Activated CD4-positive, alpha-beta T cell treated with anti-CD3 and anti-CD28 coated beads, Interleukin-2, amount 50 U/mL, for 1 hour (primary cell): Measurements from ENCODE around the gene DLEC1.
"Not testable (repeated sequence)": the region's sequence is repeated elsewhere in the genome, so short reads cannot be mapped to it uniquely, and the experiment has no call there.

Experiments
- DNase-seq: peaks from one replicate; pipeline ENCODE4 v3.0.0-alpha.2; 2020

The DLEC1 gene

DNA sequence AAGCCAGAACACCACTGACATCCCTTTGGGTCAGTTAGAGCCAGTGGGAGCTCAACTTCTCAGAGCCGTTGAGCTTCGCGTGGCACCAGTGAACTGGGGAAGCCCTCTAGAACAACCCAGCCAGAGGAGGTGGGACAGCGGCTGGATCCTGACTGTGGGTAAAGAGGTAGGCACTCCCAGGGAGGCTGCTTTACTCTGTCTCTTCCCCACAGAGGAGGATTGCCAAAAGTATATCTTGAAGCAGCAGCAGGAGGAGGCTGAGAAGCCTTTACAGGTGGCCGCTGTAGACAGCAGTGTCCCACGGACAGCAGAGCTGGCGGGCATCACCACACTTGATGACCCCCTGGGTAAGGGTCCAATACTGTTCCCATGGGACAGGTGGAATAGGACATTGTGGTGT, 100.6 kb downstream of the DLEC1 start:
- DNase-seq = no peak

DNA sequence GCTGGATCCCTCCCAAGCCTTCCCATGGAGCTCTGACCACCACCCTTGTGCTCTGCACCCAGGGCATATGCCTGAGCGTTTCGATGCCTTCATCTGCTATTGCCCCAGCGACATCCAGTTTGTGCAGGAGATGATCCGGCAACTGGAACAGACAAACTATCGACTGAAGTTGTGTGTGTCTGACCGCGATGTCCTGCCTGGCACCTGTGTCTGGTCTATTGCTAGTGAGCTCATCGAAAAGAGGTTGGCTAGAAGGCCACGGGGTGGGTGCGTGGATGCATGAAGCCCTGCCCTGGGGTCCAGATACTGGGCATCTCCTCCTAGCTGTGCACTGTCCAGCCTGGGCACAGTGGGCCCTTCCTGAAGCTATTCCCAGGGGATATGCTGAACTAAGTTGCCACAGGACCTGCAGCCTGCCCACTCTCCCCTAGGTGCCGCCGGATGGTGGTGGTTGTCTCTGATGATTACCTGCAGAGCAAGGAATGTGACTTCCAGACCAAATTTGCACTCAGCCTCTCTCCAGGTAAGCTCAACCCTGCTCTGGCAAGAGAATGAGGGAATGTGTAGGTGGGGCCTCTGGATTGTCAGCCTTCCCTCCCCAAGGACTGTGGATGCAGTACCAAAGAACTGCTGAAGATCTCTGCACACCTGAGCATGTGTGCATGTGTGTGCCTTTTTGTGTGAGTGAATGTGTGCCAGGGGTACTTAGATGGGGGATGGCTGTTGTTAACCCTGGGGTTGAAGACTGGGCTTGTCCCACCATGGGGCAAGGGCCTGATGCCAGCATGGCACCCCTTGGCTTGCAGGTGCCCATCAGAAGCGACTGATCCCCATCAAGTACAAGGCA, 101.5 kb downstream of the DLEC1 start:
- no peak for DNase-seq

DNA sequence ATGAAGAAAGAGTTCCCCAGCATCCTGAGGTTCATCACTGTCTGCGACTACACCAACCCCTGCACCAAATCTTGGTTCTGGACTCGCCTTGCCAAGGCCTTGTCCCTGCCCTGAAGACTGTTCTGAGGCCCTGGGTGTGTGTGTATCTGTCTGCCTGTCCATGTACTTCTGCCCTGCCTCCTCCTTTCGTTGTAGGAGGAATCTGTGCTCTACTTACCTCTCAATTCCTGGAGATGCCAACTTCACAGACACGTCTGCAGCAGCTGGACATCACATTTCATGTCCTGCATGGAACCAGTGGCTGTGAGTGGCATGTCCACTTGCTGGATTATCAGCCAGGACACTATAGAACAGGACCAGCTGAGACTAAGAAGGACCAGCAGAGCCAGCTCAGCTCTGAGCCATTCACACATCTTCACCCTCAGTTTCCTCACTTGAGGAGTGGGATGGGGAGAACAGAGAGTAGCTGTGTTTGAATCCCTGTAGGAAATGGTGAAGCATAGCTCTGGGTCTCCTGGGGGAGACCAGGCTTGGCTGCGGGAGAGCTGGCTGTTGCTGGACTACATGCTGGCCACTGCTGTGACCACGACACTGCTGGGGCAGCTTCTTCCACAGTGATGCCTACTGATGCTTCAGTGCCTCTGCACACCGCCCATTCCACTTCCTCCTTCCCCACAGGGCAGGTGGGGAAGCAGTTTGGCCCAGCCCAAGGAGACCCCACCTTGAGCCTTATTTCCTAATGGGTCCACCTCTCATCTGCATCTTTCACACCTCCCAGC, 102.4 kb downstream of the DLEC1 start:
- no peak for DNase-seq

DNA sequence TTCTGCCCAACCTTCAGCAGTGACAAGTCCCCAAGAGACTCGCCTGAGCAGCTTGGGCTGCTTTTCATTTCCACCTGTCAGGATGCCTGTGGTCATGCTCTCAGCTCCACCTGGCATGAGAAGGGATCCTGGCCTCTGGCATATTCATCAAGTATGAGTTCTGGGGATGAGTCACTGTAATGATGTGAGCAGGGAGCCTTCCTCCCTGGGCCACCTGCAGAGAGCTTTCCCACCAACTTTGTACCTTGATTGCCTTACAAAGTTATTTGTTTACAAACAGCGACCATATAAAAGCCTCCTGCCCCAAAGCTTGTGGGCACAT, 102.9 kb downstream of the DLEC1 start:
- DNase-seq = no peak

DNA sequence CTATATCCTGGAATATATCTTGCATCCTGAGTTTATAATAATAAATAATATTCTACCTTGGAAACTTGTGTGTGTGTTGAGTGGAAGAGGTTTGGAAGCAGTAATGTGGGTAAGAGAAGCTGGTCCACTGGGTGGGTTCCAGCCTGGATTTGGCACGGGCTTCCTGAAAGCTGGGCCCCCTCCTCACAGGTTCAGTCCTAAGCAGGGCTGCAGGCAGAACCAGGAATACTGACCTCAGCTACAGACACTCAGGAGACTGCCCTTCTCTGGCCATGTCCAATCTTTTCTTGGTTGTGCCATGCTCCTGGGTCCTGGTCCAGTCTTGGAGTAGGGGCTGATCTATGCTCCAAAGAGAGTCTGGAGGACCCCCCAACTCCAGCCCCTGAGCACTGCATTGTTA, 104.0 kb downstream of the DLEC1 start:
- DNase-seq = no peak

DNA sequence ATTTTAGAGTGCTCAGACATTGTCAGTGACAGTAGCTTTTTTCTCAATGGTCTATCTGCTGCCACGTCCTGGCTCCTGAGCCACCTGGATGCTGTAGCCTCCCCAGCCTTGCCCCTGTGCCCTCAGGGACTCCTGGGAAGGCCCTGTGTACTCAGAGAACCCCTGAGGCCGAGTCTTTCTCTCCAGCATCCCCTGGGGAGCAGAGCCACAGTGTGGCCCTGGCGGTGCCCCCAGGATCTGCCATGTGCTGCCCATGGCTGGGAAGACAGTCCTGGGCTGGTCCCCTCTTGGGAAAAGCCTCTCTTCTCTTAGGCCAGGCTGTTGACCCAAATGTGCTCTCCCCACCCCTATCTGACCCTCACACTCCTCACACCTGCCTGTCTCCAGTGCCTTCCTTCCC, 104.5 kb downstream of the DLEC1 start:
- no peak for DNase-seq

DNA sequence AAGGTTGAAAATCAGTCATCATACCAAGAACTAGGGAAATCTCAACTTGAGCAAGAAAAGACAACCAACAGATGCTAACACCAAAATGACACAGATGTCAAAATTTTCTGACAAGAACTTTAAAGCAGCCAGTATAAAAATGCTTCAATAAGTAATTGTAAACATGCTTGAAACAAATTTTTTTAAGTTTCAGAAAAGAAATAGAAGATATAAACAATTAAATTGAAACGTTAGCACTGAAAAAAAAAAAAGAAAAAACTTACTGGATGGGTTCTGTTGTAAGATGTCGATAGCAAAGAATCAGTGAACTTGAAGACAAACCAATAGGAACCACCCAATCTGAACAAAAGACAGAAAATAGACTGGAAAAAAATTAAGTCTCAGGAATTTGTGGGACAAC, 107.5 kb downstream of the DLEC1 start:
- no peak for DNase-seq

DNA sequence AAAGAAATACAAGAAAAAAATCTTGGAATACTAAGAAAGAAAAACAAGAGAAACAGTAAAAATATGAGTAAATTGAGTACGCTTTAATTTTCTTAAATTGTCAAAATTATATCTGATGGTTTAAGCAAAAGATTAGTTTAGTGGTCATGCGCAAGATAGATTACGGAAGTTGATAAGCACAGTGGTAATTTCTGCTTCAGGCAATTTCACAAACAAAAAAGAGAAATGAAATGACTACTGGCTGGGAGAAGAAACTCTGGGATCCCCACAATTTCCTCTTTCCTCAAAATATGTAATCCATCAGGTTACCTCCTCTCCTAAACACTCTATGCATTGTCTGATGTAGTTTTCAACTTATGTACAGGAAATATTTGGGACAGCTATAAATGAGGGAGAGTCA, 108.4 kb downstream of the DLEC1 start:
- DNase-seq = no peak

DNA sequence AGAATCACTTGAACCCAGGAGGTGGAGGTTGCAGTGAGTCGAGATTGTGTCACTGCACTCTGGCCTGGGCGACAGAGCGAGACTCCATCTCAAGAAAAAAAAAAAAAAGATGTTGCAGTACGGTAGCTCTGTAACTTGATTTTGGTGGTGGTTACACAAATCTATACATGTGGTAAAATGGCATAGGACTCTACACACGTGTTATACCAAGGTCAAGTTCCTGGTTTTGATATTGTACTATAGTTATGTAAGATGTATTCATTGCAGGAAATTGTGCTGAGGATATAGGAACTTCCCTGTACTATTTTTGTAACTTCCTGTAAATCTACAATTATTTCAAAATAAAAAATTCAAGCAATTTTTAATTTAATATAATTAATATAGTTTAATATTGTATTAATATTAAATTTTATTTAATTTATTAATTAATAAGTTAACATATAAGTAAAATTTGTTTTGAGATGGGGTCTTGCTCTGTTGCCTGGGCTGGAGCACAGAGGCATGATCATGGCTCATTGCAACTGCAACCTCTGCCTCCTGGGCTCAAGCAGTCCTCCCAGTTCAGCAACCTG, 109.4 kb downstream of the DLEC1 start:
- DNase-seq = no peak

DNA sequence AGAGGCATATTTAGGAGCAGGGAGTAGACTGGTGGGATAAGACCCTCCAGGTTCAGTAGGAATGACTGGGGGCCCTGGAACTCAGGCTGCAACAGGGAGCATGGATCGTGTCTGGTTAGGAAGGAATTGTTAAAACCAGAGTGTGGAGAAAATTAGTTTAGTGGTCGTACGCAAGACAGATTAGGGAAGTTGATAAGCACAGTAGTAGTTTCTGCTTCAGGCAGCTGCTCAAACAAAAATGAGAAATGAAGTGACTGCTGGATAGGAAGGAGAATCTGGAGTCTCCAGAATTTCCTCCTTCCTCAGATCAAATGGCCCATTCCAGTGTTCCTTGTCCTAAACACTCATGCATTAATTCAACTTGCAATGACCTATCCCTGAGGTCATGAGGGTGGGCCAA, 110.7 kb downstream of the DLEC1 start:
- DNase-seq = no peak

DNA sequence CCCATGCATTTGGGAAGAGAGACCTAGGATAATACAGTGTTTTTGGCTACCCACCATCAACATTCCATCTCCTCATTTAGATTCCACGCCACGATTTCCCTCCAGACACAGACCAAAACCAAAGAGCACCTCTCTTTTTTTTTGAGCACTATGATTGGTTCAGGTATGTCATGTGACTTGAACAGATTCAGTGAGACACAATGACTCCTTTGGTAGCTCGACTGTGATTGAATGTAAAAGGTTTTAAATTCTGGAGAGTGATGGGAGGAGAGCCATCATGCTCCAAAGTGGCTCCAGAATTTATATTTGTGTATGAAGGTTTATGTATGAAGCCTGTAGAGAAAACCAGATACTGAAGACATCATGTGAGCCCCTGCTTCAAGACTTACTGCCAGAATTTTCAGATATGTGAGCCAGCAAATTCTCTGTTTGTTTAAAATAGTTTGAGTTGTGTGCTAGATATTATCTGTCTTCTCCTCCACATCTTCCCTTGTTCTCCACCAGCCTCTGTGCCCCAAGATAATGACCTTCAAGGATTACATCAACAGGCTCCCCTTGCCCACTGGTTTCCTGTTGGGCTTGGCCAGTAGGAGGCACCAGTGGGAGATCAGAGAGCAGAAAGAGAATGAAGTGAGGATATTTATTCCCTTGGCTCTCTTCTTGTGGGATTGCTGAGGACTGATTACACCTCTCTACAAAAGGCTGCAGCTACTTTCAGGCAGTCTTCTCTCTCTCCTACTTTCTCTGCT, 111.9 kb downstream of the DLEC1 start:
- DNase-seq = no peak

DNA sequence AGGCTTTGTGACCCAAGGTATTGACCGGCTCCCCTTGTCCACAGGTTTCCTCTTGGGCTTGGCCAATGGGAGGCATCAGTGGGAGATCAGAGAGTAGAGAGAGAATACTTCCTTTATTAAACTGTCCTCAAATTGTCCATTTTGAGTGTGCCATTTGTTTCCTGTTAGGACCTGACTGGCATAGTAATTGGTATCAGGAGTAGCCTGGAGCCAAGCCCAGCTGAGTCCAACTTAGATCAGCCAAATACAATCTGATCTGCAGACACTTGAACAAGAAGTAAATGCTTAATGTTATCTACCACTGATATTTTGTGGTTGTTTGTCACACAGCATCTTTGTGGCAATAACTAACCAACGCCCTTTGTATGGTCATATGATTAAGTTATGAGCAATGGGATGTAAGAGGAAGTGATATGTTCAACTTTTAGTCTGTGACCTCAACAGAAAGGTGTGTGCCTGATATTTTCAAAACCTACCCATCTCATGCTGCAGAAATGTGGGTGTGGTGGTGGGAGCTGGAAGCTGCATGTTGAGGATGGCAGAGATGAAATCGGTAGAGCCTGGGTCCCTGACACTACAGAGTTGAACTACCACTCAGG, 112.8 kb downstream of the DLEC1 start:
- no peak for DNase-seq

DNA sequence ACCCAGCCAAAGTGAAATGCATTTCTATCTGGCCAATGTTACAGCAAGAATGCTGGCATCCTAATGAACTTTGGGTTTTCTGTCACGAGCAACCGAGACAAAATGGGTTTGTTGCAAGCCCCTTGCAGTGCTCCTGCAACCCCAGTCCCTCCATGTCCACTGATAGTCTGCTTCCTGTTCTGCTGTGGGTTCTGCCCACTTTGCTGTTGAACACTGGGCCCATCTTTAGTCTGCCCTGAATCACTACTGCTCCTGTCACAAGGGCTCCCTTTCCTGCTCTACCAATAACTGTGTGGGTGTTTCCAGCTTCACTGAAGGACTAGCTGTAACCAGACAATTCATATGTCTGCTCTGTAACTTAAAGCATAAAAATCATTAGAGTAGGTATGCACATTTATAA, 113.6 kb downstream of the DLEC1 start:
- DNase-seq = no peak

DNA sequence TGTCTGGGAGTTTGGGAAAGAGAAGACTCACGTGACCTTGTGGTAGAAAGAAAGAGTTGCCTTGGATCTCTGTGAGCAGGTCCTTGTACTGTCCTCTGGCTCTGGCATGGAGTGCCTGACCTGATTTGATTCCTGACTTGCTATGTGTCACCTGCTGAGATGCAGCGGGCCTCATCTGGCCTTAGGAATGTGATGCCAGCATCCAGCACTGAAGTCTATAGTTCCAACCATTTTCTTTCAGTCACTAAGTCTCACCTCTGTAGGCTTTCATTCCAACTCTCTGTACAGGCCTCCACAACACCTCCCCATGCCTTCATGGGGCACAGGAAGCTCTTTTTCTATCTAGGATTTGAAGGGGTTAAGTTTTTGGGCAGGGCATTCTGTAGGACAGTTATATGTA, 114.2 kb downstream of the DLEC1 start:
- DNase-seq = no peak

DNA sequence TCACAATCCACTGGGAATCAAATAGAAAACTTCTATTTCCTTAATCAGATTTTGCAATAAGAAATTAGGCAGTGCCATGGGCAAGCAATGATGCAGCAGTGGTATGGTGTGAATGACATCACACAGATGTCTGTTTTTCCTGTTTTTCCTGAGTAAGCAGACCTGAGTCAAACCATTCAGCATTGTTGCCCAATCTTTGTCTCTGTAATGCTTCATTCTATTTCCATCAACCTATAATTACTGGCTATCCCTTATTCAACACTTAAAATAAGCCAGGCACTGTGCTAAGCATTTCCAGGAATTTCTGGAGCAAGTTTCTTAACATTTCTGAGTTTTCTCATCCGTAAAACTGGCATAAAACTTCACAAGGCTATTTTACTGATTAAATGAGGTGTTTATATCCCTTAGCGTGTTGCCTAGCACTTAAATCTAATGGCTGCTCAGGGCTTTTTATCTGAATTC, 115.1 kb downstream of the DLEC1 start:
- DNase-seq = no peak

DNA sequence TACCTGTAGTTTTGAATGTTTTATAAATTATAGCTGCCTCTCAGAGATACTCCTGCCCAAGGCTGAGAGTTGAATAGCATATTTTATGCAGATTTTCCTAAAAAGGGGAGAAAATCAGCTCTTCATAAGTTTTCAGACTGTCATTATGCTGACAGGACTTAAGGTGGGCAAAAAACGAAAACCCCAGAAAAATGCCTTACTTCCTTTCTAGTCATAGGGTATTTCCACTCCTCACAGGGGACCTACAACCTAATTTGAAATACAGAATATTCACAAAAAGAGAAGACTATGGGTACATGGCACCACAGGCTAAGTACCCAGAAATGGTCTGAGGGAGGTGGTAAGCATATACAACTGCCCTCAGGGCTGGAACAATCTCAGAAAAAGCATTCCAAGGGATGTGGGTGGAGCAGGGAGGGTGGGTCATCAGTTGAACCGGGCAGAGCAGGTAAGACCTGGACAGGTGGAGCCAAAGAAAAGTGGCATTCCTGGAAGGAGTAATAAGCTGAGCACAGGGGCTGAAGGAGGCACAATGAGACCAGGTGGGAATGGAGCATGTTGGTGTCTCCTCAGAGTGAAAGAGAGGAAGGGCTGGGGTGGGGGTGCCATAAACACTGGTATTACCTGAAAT, 115.7 kb downstream of the DLEC1 start:
- DNase-seq = no peak

DNA sequence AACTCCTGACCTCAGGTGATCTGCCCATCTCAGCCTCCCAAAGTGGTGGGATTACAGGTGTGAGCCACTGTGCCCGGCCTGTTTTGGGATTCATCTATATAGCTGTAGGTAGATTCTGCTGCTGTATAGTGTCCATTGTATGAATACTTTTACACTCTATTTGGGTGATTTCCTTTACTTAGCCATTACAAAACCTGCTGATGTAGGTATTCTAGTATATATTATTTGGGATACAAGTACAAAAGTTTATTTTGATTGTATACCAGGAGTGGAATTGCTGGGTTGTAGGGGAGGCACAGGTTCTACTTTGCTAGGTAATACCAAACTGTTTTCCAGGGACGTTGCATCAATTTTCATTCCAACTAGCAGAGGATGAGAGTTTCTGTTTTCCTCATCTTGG, 116.8 kb downstream of the DLEC1 start:
- no peak for DNase-seq

DNA sequence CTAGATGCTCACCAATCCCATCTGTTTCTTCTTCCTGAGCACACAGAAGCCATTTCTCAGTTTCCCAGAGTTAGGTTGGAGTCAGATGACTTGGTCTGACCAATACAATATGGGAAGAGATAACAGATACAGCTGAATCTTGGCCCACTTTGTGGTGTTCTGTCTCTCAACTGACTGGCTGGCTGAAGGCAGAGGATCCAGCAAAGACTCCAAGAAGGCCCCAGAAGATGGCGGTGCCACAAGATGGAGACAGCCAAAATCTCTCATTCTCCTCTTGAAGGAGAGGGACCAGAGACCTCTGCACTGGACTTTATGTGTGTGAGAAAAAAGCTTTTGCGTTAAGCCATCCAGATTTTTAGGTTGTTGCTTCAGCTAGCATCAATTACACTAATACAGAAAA, 118.1 kb downstream of the DLEC1 start:
- no peak for DNase-seq

DNA sequence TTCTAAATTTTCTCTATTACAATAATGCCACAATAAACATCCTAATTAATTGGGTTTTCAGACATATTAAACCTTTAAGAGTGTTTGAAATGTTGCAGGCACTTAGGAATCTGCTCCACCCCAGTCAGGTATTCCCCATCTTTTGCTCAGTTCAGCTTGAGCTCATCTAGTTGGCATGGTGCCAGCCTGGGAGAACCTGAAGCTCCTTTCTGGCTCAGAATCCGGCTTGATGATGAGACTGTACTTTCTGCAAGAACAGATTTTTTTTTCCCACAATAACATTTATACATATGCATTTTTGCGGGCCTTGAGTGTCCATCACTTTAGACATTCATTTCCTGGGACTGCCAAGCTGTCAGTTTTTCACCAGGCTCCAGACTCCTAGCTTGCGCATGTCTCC, 118.6 kb downstream of the DLEC1 start:
- DNase-seq = no peak

DNA sequence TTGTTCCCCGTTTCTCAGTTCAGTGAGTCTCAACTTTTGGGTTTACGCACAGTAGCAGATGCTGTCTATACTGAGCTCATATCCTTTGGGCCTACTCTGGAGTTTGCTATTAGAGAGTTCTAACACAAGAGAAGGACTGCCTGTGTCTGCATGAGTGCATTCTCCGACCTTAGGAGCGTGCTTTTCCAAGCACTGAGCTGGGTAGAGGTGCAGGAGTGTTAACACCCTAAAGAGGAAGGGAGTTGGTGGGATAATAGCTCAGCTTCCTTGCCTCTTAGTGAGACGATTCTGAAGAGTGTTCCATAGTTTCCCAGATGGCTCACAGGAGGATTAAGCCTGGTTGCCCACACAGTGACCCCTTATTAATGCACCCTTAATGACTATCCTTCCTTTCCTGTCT, 119.5 kb downstream of the DLEC1 start:
- no peak for DNase-seq

DNA sequence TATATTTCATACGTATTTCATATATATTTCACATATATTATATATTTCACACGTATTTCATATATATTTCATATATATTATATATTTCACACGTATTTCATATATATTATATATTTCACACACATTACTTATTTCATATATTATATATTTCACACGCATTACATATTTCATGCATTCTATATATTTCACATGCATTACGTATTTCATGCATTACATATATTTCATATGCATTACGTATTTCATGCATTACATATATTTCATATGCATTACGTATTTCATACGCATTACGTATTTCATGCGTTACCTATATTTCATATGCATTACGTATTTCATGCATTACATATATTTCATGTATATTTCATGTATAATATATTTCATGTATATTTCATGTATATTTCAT, 121.7 kb downstream of the DLEC1 start:
- DNase-seq = not testable (repeated sequence)

DNA sequence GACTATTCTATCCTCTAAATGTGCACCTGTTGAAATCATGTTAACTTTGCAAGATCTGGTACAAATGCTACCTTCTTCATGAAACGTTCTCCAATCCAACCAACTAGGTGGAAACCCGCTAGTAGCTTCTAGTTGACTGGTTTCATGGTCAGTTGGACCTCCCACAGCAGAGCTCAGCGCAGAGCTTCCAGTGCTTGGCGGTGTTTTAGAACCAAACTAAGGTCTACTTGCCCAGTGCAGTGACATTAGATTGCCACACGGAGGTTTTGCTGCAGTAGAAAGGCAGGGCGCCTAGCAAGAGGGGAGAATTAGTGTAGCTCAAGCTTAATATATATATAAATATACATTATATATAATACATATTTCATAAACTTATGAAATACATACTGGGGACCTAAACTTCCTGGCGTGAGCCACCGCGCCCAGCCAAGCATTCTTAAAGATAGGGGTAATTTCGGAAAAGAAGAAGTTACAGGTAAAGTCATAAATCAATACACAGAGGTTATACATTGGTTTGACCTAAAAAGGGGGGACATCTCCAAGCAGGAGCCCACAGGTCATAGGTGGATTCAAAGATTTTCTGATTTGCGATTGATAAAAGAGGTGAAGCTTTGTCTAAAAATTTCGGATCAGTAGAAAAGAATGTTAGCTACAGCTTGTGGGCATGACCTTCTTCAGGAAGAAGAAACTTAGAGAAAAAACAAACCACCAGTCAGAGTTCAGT, 124.3 kb downstream of the DLEC1 start:
- DNase-seq = no peak
